Posterior cingulate gyrus (tissue), 11 donors: ENCODE results near the gene RPUSD3.

Experiments used
- DNase-seq, 10 donors: peaks; one replicate each; pipeline versions ENCODE4 v3.0.0 to v3.0.0-alpha.2; 2020 to 2021; ENCODE audit warnings: mixed read lengths in 3 of 10
- intact Hi-C: fragments of 100-400 bp; cut with DNase I; formaldehyde crosslinking; loops from one replicate; pipeline ENCODE4 v1.15.1; 2023

RPUSD3 gene

DNA sequence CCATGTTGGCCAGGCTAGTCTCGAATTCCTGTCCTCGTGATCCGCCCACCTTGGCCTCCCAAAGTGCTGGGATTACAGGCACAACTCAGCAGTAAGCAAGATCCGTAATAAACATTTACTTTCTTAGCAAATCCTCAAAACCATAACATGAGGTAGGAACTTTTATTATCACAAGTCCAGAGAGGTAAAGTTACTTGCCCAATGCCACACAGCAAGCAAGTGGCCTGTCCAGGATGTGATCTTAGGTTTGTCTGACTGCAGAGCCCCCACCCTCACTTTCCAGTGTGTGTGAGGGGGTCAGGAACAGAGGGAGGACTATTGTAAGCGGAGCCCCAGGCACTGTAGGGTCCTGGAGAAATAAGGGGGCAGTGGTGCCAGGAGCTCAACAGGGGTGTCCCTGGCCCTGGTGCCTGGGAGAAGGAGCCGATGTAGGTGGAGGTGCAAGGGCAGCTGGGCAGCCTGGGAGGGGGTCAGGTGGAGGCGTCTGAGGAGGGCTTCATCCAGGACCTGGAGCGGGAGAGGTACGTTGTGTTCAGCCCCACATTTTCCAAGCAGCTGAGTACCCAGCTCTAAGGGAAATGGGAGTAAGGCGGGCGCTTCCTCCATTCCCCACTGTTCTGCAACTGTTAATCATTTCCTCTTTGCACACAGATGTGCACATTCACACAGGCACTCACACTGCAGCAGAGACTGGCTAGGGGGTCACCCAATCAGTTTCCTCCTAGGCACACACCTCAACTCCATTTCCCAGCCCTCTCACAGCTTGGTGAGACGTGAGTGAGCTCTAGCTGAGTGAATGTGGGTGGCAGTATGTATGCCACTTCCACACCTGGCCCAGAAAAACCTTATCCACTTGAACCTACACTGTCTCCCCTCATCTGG is 5.9 kb downstream of the RPUSD3 start:
- DNase-seq: peak in 2 of 10 donors; percentile 51 to 58
- intact Hi-C loops: no loop called here

GRCh38 chr3:9834520-9835380 is 9.1 kb downstream of the RPUSD3 start:
- peak in 3 of 10 donors; percentile 53 to 74 (median 58) for DNase-seq
- intact Hi-C loops: no loop called here

GRCh38 chr3:9833078-9833477 is 10.7 kb downstream of the RPUSD3 start:
- DNase-seq: peak in 3 of 10 donors; percentile 15 to 65 (median 64)
- intact Hi-C loops: no loop called here

- no peak for DNase-seq
- intact Hi-C loops: no loop called here
Measured at GRCh38 chr3:9831253-9831652, 12.6 kb downstream of the RPUSD3 start.

DNA sequence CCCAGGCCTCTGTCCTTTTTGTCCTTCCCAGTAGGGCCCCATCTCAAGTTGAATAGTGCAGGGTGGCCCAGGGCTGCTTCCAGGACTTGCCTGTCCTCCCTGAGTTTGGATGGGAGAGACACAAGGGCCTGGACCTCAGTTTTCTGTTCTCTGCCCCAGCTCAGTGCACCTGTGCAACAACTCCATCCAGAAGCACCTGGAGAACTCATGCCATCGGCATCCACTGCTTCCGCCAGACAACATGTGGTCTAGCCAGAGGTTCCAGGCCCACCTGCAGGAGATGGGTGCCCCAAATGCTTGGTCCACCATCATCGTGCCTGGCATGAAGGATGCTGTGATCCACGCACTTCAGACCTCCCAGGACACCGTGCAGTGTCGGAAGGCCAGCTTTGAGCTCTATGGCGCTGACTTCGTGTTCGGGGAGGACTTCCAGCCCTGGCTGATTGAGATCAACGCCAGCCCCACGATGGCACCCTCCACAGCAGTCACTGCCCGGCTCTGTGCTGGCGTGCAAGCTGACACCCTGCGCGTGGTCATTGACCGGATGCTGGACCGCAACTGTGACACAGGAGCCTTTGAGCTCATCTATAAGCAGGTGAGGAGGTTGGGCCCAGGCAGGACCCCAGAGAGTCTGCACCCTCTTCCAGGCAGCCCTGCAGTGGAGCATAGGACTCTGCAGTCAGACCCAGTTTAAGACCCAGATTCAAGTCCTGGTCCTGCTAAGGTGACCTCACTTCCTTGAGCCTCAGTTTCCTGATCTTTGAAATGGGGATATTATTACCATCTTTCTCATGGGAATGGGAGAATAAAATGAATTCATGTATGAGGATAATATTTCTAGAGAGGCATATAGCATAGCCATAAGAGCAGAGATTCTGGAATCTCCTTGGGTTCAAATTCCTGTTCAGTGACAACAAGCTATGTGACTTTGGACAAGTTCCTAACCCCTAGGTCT is 14.7 kb downstream of the RPUSD3 start:
- DNase-seq: peak in 2 of 10 donors; percentile 67 to 80
- intact Hi-C loops: no loop called here

DNA sequence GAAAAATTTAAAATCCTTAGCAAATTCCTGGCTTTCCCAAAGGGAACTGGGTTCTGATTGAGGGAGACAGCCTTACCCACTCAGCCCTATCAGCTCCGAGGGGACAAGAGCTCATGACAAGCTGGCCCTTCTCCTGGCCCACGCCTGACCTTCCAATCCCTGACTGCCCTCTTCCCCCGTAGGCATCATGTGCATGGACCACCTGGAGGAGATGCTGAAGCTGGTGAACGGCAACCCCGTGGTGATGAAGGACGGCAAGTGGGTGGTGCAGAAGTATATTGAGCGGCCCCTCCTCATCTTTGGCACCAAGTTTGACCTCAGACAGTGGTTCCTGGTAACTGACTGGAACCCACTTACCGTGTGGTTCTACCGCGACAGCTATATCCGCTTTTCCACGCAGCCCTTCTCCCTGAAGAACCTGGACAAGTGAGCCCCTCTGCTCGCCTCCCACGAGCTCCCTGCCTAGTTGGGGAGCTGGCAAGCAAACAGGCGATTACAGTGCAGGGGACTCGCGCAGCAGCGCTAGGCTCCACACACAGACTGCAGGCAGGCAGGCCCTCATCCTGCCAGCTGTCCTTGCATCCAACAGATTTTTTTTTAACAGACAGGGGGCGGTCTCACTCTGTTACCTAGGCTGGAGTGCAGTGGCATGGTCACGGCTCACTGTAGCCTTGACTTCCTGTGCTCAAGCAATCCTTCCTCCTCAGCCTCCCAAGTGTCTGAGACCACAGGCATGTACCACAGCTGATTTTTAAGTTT is 16.8 kb downstream of the RPUSD3 start:
- intact Hi-C loops: no loop called here

DNA sequence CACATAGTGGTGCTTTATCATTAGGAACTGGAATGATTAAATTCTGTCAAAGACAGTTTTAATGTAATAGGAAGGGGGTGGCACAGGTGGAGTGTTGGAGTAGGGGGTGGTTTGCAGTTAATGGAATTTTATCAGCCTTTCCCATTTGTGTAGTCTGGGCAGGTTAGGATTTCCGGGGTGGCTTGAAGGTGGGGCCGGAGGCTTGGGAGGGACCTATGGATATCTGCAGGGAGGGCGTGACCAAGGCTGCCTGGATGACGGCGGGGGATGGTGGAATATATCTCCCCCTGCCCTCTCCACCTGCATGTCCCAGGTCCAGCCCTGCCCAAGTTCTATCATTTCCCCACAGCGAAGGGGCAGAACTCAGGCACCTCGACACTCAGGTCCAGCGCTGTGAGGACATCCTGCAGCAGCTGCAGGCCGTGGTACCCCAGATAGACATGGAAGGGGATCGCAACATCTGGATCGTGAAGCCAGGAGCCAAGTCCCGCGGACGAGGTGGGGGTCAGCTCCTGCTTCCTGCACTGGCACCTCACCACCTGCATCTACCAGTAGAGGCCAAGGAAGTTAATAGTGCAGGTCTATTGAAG is 18.3 kb downstream of the RPUSD3 start:
- intact Hi-C loops: no loop called here
- peak in 2 of 10 donors; percentile 27 to 53 for DNase-seq

More for the DNA sequence above, 16.8 kb downstream of the RPUSD3 start:
- peak in 2 of 10 donors; percentile 75 to 76 for DNase-seq

DNA sequence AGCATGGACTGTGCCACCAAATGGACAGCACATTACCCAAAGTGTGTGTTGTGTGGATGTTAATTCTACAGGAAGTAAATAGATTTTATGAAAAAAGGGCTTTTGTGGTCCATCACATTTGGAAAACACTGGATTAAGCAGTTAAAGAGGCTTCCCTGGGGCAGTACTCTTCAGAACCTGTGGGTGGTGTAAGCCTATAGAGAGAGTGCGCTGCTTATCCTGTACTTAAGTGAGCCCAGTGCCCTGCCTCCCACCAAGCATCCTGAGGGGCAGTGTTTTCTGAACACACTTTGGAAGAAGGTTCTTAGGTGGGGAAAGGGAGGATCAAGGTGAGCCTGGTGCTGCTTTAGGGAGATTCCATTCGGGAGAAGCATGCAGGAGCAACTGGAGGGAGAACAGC is 22.9 kb downstream of the RPUSD3 start:
- DNase-seq: no peak
- intact Hi-C loops: no loop called here

GRCh38 chr3:9820543-9820942 is 23.3 kb downstream of the RPUSD3 start:
- peak in 1 of 10 donors; percentile 70 for DNase-seq
- intact Hi-C loops: no loop called here

DNA sequence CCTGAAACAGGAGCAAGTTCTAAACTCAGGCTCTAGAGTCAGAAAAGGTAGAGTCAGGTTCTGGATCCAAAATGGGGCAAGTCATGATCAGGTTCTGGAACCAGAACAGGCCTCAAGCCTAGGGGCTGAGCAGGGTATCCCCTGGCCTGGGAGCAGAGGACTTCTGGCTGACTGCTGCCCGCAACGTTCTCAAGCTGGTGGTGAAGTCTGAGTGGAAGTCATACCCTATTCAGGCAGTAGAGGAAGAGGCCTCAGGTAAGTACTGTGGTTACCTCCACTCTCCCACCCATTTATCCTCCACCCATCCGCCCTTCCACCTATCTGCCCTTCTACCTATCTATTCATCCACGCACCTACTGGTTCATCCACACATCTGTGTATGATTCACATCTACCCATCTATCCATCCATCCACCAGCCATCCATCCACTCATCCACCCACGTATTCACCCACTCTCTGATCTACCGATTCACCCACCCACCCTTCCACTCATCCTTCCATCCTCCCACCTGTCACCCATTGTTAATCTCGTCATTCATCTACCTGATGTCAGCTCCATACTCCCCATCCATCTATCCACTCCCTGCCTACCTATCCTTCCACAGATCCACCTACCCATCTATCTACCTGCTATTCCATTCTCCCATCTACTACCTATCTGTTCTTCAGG is 25.0 kb downstream of the RPUSD3 start:
- DNase-seq: no peak
- intact Hi-C loops: no loop called here

DNA sequence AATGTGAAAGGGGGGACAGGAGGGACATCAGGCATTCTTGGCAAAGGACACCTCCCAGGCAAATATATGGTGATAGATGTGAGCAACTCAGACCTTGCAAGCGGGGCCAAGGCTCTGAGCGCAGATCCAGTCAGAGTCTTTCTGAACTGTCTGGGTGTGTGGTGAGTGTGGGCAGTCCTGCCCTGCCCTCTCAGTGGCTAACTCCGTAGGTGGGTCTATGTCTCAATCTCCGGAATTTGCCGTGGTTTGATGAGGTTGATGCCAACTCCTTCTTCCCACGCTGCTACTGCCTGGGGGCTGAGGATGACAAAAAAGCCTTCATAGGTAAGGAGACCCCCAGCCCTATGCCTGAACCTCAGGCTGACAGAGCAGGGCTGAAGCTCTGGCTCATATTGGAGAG is 26.4 kb downstream of the RPUSD3 start:
- DNase-seq: no peak
- intact Hi-C loops: no loop called here

- intact Hi-C loops: no loop called here
- DNase-seq: no peak
Measured at GRCh38 chr3:9815986-9816385, 27.8 kb downstream of the RPUSD3 start.

DNA sequence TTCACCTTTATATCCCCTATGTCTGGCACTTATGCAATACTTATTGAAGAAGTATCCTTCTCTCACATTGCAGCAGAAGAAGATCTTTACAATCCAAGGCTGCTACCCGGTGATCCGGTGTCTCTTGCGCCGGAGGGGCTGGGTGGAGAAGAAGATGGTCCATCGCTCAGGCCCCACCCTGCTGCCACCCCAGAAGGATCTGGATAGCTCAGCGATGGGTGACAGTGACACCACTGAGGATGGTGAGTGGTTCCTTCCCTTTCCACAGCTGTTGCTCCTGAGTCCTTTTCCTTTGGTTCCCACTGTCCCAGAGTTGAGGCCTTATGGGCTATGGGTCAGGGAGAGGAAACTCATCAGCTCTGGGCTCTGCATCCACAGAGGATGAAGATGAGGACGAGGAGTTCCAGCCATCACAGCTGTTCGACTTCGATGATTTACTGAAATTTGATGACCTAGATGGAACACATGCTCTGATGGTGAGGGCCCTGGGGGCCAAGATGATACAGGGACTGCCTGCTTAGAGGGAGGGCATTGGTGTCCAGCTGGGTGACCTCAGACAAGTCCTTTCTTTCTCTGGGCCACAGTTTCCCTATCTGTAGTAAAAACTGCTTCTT is 30.8 kb downstream of the RPUSD3 start:
- DNase-seq: no peak
- intact Hi-C loops: no loop called here

DNA sequence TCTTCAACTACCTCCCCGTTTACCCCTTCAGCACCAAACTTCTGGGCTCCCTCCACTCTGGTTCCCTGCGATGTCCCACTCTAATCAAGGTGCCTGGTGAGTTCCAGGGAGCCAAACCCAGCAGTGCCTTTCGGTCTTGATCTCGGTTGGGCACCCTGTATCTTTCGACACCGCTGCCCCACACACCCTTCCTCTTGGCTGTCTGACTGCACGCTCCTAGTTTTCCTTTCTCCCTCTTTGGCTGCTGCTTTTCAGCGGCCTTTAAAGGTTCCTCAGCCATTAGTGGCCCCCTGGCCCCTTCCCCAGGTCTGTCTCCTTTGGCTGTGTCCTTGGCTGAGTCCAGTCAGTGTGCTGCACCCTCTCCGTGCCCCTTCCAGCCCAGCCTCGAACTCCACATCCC is 33.0 kb downstream of the RPUSD3 start:
- intact Hi-C loops: no loop called here
- no peak for DNase-seq

GRCh38 chr3:9810433-9810770 is 33.4 kb downstream of the RPUSD3 start:
- DNase-seq: no peak
- intact Hi-C loops: no loop called here

DNA sequence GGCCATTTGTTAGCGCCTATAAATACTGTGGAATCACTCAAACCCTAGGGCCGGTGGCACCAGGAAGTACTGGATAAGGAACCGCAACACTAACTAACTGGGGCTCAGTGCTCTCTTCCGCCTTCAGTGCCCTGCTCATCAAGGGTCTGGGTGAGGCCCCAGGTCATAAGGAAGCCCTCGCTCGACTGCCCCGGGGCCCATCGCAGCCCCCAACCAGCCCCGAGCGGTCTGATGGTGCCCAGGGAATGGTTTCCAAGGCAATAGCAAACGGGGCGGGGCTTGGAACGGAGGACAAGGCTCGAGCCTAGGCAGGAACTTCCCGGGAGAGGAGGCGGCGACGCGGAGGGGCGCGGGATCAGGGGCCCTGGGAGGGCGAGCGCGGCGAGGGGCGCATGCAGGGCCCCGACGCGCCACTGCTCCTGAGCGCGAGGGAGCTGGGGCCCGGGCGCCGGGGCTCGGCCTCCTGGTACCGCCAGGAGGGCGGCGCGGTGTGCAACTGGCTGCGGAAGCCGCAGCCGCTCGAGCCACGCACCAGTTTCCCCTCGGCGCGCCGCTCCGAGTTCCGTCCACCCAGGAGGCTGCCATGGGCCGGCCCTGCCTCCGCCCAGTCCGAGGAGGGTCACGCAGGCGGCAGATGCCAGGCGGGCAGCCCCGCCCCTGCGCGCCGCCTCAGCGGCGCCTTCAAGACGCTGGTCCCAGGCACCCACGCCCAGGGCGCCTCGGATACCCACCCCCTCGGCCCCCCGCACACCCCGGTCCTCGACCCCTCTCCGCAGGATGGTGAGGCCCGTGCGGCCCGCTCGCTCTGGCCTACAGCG is 34.0 kb downstream of the RPUSD3 start, which contains the start of gene TTLL3:
Gene TTLL3 (plus strand): TSS at position 648 of the 818 bp plus-strand sequence. CDS start 400 bp downstream, outside the sequence.
- peak; percentile 45 to 94 (median 68) for DNase-seq
- intact Hi-C loops: no loop called here

- DNase-seq: no peak
- intact Hi-C loops: no loop called here
Measured at GRCh38 chr3:9809239-9809614, 34.6 kb downstream of the RPUSD3 start.
